ENCODE results near the gene ZNF175.
"Not testable (repeated sequence)": the region's sequence is repeated elsewhere in the genome, so short reads cannot be mapped to it uniquely, and the experiment has no call there.

ZNF175 gene

GRCh38 chr19:51593138-51593890 is 22.2 kb downstream of the ZNF175 start:
- no peak for DNase-seq

- peak; percentile 97 for DNase-seq
Measured at GRCh38 chr19:51593969-51594773, 23.1 kb downstream of the ZNF175 start.

GRCh38 chr19:51594774-51595109 is 23.7 kb downstream of the ZNF175 start:
- DNase-seq = no peak

- no peak for DNase-seq
Measured at GRCh38 chr19:51595190-51596175, 24.4 kb downstream of the ZNF175 start.

- DNase-seq = no peak
Measured at GRCh38 chr19:51598159-51598915, 27.3 kb downstream of the ZNF175 start.

- DNase-seq = no peak
Measured at GRCh38 chr19:51599084-51599483, 28.0 kb downstream of the ZNF175 start.

- DNase-seq = no peak
Measured at GRCh38 chr19:51600940-51601580, 30.0 kb downstream of the ZNF175 start.

GRCh38 chr19:51602189-51602854 is 31.2 kb downstream of the ZNF175 start:
- no peak for DNase-seq

GRCh38 chr19:51607077-51607476 is 36.0 kb downstream of the ZNF175 start:
- DNase-seq = no peak

GRCh38 chr19:51607920-51608562 is 37.0 kb downstream of the ZNF175 start:
- peak; percentile 67 for DNase-seq

- no peak for DNase-seq
Measured at GRCh38 chr19:51610576-51610975, 39.5 kb downstream of the ZNF175 start.

- DNase-seq = no peak
Measured at GRCh38 chr19:51614789-51615188, 43.7 kb downstream of the ZNF175 start.

GRCh38 chr19:51615991-51616390 is 44.9 kb downstream of the ZNF175 start:
- no peak for DNase-seq

GRCh38 chr19:51621178-51621577 is 50.1 kb downstream of the ZNF175 start:
- no peak for DNase-seq

- DNase-seq = no peak
Measured at GRCh38 chr19:51626675-51627074, 55.6 kb downstream of the ZNF175 start.

- no peak for DNase-seq
Measured at GRCh38 chr19:51627491-51628138, 56.5 kb downstream of the ZNF175 start.

GRCh38 chr19:51628153-51628939 is 57.3 kb downstream of the ZNF175 start:
- DNase-seq = no peak

- not testable (repeated sequence) for DNase-seq
Measured at GRCh38 chr19:51630315-51630714, 59.2 kb downstream of the ZNF175 start, which contains the start of gene SIGLEC5. SIGLEC5 (minus strand) TSS chr19:51630401; CDS start chr19:51630335, 66 bp downstream.

- no peak for DNase-seq
Measured at GRCh38 chr19:51632126-51632525, 61.0 kb downstream of the ZNF175 start.

All from stimulated activated CD4-positive, alpha-beta T cell treated with anti-CD3 and anti-CD28 coated beads, Interleukin-4, amount 100 ng/mL, for 1 hour (primary cell).